ENCODE measurements around the gene TMEM59.
A peak's percentile ranks its signal among the peaks of the same experiment; 100 is the strongest.

GRCh38 chr1:54070171-54070837 lies 17.3 kb upstream of the TMEM59 start:
- TF ChIP-seq CTCF (IDR thresholded peaks at IDR 0.05) (peak; percentile 93), ZFX (IDR thresholded peaks at IDR 0.05; ENCODE audit: borderline replicate concordance) (no peak)
